Muscle of back (tissue), 11 donors: Measurements from ENCODE around the gene TMPRSS12. TPM values are rescaled to one million over a fixed set of nuclear protein-coding genes. Genes with fewer than 3 reads are reported as not detected.
"Not testable (repeated sequence)": the region's sequence is repeated elsewhere in the genome, so short reads cannot be mapped to it uniquely, and the experiment has no call there.

Experiments used
- DNase-seq, 3 donors: peaks; one replicate each; pipeline versions ENCODE4 v3.0.0 to v3.0.0-alpha.2; 2013
- polyA plus RNA-seq, 10 donors: library from polyadenylated mRNA; unstranded; fragments of 120-200 nt; gene quantifications; one replicate each; pipeline ENCODE4 v1.2.1, GENCODE V29; 2013; ENCODE audit not compliant: insufficient read length in 10 of 10

The TMPRSS12 gene
- polyA plus RNA-seq, 10 donors: 0.09 to 0.27 TPM; not detected in 8

DNA sequence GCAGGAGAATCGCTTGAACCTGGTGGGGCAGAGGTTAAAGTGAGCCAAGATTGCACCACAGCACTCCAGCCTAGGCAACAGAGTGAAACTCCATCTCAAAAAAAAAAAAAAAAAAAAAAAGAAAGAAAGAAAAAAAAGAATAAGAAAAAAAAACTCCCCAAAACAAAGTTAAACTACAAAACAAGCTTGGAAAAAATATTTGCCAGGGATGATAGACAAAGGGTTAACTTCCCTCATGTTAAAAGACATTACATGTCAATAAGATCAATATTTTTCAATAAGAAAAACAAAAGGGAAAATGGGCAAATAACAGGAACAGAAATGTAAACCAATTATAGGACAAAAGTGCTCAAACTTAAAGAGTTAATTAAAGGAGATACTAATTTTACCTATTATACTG lies 83.2 kb downstream of the TMPRSS12 start:
- no peak for DNase-seq

- DNase-seq: peak in 1 of 3 donors; percentile 24
These were observed 83.7 kb downstream of the TMPRSS12 start for GRCh38 chr12:50926415-50926814.

- peak in 1 of 3 donors; percentile 19 for DNase-seq
These were observed 84.2 kb downstream of the TMPRSS12 start for GRCh38 chr12:50926932-50927331.

DNA sequence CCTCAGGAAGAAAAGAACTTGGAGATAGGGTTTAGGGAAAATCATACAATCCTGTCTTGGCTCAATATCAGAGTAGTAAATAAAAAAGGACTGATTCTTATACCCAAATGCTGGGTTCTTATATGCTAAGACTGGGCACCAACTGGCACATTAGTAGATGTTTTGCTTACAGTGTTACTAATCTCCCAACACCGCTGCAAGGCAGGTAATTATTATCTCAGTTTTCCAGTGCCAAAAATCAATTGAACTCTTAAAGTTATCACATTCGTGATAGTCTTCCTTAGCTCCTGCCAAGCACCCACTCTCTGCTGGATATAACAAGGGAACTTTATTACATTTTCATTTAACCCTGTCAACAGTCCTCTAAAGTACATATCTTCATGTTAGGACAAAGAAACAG lies 84.6 kb downstream of the TMPRSS12 start:
- DNase-seq: peak in 1 of 3 donors; percentile 17

DNA sequence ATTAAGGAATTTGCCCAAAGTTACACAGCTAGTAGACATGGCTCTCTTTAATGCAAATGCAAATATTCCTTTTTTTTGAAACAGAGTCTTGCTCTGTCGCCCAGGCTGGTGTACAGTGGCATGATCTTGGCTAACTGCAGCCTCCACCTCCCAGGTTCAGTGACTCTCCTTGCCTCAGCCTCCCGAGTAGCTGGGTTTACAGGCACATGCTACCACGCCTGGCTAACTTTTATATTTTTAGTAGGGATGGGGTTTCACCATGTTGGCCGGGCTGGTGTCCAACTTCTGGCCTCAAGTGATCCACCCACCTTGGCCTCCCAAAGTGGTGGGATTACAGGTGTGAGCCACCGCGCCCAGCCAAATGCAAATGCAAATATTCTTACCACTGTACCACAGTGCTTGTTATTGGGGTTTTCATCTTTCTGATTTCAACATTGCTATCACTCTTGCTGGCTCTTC lies 85.1 kb downstream of the TMPRSS12 start:
- no peak for DNase-seq

DNA sequence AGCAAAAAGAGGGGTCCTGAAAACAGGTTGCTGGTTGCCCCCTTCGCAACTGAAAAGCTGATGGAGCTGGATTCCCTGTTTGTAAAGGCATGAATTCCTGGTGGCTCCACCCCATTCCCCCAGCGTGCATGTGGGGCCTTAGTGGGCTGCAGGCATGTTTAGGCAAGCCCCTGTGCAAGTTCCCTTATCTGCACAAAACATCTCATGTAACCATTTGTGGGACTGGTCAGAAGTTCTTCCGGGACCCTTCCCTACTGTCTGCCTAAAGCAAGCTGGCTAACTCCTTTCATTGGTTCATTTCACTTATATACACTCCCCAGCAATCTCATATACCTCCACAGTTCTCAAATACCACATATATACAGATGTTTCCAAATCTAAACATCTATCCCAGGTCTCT lies 85.7 kb downstream of the TMPRSS12 start:
- DNase-seq: no peak

DNA sequence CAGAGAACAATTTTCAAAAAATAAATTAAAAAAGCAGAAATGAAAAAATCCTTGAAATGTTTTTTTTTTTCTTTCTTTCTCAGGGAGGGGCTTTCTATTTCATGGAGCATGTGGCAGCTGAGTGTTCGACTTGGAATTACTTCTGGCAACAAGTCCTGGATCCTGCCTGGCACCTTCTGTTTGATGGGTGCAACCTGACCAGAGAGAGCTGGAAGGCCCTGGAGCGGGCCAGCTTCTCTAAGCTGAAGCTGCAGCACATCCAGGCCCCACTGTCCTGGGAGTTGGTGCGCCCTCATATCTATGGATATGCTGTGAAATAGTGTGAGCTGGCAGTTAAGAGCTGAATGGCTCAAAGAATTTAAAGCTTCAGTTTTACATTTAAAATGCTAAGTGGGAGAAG lies 87.1 kb downstream of the TMPRSS12 start:
- DNase-seq: no peak

- not testable (repeated sequence) for DNase-seq
These were observed 87.8 kb downstream of the TMPRSS12 start for GRCh38 chr12:50930477-50930876.

- DNase-seq: no peak
These were observed 90.1 kb downstream of the TMPRSS12 start for GRCh38 chr12:50932787-50933280.

GRCh38 chr12:50933459-50934124 lies 90.9 kb downstream of the TMPRSS12 start:
- no peak for DNase-seq

DNA sequence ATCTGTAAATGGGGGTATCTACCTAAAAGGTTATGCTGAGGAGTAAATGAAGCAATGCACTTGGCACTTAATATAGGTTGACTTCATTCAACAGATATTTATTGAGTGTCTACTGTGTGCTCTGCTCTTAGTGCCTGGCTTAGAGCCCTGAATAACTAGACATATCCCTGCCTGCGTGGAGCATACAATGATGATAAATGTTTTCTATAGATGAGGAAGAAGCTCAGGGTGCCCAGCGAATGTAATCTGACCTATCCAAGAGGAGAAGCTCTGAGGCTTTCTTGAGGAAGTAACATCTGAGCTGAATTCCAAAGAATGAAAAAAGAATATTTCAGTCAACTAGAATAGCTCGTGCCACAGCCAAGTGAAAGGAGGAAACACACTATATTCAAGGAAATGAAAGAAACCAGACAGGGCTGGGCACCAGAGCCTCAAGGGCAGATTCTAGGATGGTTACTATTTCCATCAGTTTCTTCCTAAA lies 91.7 kb downstream of the TMPRSS12 start:
- DNase-seq: peak in 1 of 3 donors; percentile 55

DNA sequence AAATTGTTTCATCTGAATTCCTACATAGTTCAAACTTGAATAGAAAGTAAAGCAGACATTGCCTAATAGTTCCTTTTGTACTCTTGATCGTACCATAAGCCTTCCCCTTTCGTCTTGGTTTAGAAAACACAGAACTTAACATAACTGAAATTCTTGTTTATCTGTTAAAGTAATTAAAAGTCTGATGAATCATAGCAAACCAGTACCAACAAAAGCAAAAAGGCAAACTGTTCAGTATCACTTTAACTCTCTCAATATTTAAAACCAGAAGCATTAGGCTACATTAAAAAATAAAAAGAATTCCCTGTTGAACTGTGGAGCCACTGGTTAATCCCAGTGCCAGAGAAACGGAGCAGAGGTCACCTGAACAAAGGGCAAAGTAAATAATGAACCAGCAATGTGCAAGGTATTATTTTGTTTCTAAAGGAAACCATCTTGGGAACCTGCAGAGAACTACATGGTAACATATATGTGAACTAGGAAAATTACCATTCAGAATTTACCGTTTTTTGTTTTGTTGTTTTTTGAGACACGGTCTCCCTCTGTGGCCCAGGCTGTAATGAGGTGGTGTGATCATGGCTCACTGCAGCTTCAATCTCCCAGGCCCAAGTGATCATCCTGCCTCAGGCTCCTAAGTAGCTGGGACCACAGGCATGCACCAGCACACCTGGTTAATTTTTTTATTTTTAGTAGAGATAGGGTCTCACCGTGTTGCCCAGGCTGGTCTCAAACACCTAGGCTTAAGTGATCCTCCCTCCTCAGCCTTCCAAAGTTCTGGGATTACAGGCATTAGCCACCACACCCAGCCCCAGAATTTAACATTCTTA lies 92.5 kb downstream of the TMPRSS12 start:
- no peak for DNase-seq

- no peak for DNase-seq
These were observed 94.2 kb downstream of the TMPRSS12 start for GRCh38 chr12:50936821-50937530.

Other genes starting within 250 kb of the TMPRSS12 start
- 10 to 100 TPM; 29.4 to 41.8 (median 34.8) TPM for gene ATF1, start 78.8 kb upstream of the TMPRSS12 start, polyA plus RNA-seq
- under 1 TPM in 3 of 10 donors, not detected in 7; 0.51 to 0.89 (median 0.83) TPM for gene HIGD1C, start 109.6 kb downstream of the TMPRSS12 start, polyA plus RNA-seq
- 10 to 100 TPM; 17.0 to 29.8 (median 24.9) TPM for gene SLC11A2, start 183.5 kb downstream of the TMPRSS12 start, polyA plus RNA-seq
- 10 to 100 TPM; 33.1 to 84.0 (median 47.7) TPM for gene LETMD1, start 205.4 kb downstream of the TMPRSS12 start, polyA plus RNA-seq
- 10 to 100 TPM; 21.3 to 31.8 (median 25.4) TPM for gene CSRNP2, start 240.7 kb downstream of the TMPRSS12 start, polyA plus RNA-seq